Left cardiac atrium (tissue), 4 donors: ENCODE measurements around the gene DMD. TPM values are rescaled to one million over a fixed set of nuclear protein-coding genes. Genes with fewer than 3 reads are reported as not detected.

Experiments used
- ATAC-seq, 2 donors: fragments of 200-7000 bp; cut with Tn5 transposase; one replicate each; pipeline ENCODE4 v1.9.1; 2020; ENCODE audit warnings: mild to moderate bottlenecking in 2 of 2, moderate library complexity in 2 of 2
- DNase-seq: peaks from one replicate; pipeline ENCODE4 v3.0.0-alpha.2; 2020
- intact Hi-C, 2 donors: fragments of 100-400 bp; cut with DNase I; formaldehyde crosslinking; loops; one replicate each; pipeline versions ENCODE4 v1.14.1 to v1.15.1; 2022 to 2023
- total RNA-seq, 2 donors: library from RNA; stranded (reverse); fragmentation: NEBNext Ultra II Directional; extraction: Animal tissue kit (Norgen Biotek cat#: 25700); gene quantifications; one replicate each; pipeline ENCODE4 v1.2.1, GENCODE V29; 2021
- donor health status: DM: no; HTN: yes; CAD: no.
- donor health status: DM: no; HTN: yes; CAD: no; lungs with severe emphysema.
- donor health status: DM: yes; HTN: yes; CAD: no.
- donor health status: Dilated cardiomyopathy.

DMD gene
- total RNA-seq, 2 donors from 2014 or later = 134 to 137 TPM

GRCh38 chrX:33065415-33065814 is 145.9 kb downstream of the DMD start:
- DNase-seq = no peak
- intact Hi-C loops = no loop called here
- ATAC-seq = no peak

GRCh38 chrX:33062041-33062440 is 149.3 kb downstream of the DMD start:
- intact Hi-C loops = no loop called here
- DNase-seq (no peak), ATAC-seq (no peak)

- ATAC-seq = no peak
- intact Hi-C loops = no loop called here
- DNase-seq = no peak
Measured at GRCh38 chrX:33053001-33053400, 158.3 kb downstream of the DMD start.

GRCh38 chrX:33045882-33046281 is 165.5 kb downstream of the DMD start:
- ATAC-seq = no peak
- DNase-seq = no peak
- intact Hi-C loops = no loop called here

- no peak for DNase-seq
- no peak for ATAC-seq
- intact Hi-C loops = no loop called here
Measured at GRCh38 chrX:33045245-33045644, 166.1 kb downstream of the DMD start.

- no peak for DNase-seq
- intact Hi-C loops = no loop called here
Measured at GRCh38 chrX:33041141-33041540, 170.2 kb downstream of the DMD start.

GRCh38 chrX:33032700-33033099 is 178.6 kb downstream of the DMD start:
- intact Hi-C loops = no loop called here
- DNase-seq (no peak), ATAC-seq (no peak)

More at GRCh38 chrX:33041141-33041540, 170.2 kb downstream of the DMD start:
- no peak for ATAC-seq

- no peak for DNase-seq
- intact Hi-C loops = no loop called here
- no peak for ATAC-seq
Measured at GRCh38 chrX:33014949-33015348, 196.4 kb downstream of the DMD start.

GRCh38 chrX:33014086-33014485 is 197.3 kb downstream of the DMD start:
- no peak for ATAC-seq
- intact Hi-C loops = no loop called here
- no peak for DNase-seq

GRCh38 chrX:33001107-33001506 is 210.2 kb downstream of the DMD start:
- intact Hi-C loops = no loop called here
- ATAC-seq = no peak
- no peak for DNase-seq

GRCh38 chrX:32998776-32999175 is 212.6 kb downstream of the DMD start:
- ATAC-seq = no peak
- intact Hi-C loops = no loop called here
- no peak for DNase-seq

GRCh38 chrX:32995427-32995826 is 215.9 kb downstream of the DMD start:
- no peak for ATAC-seq
- intact Hi-C loops = no loop called here
- DNase-seq = no peak

- intact Hi-C loops = no loop called here
- peak; percentile 77 to 83 for ATAC-seq
- DNase-seq = peak; percentile 36
Measured at GRCh38 chrX:32987142-32987541, 224.2 kb downstream of the DMD start.

GRCh38 chrX:32985544-32985943 is 225.8 kb downstream of the DMD start:
- ATAC-seq (no peak), DNase-seq (no peak)
- intact Hi-C loops = no loop called here

GRCh38 chrX:32966821-32967355 is 244.5 kb downstream of the DMD start:
- intact Hi-C loops = no loop called here
- DNase-seq (no peak), ATAC-seq (no peak)

GRCh38 chrX:32954125-32954524 is 257.2 kb downstream of the DMD start:
- no peak for ATAC-seq
- intact Hi-C loops = no loop called here
- DNase-seq = no peak

GRCh38 chrX:32948130-32948529 is 263.2 kb downstream of the DMD start:
- no peak for DNase-seq
- ATAC-seq = no peak
- intact Hi-C loops = no loop called here

GRCh38 chrX:32937043-32937442 is 274.3 kb downstream of the DMD start:
- ATAC-seq = peak in 1 of 2 donors; percentile 30
- intact Hi-C loops = no loop called here
- DNase-seq = no peak

- intact Hi-C loops = no loop called here
- DNase-seq = no peak
- ATAC-seq = no peak
Measured at GRCh38 chrX:32933548-32933947, 277.8 kb downstream of the DMD start.

GRCh38 chrX:32929040-32929439 is 282.3 kb downstream of the DMD start:
- ATAC-seq = no peak
- no peak for DNase-seq
- intact Hi-C loops = no loop called here

- intact Hi-C loops = no loop called here
- no peak for ATAC-seq
- DNase-seq = no peak
Measured at GRCh38 chrX:32896088-32896487, 315.3 kb downstream of the DMD start.

- intact Hi-C loops = no loop called here
- DNase-seq (no peak), ATAC-seq (no peak)
Measured at GRCh38 chrX:32894679-32895078, 316.7 kb downstream of the DMD start.
